Liver (tissue), 3 donors: ENCODE measurements around the gene AOAH.

Experiments
- CTCF ChIP-seq: fragments of 150-350 bp; IDR thresholded peaks from 2 replicates; pipeline ENCODE4 v1.5.1; 2017; ENCODE audit warnings: improper control_type of control experiment, low read depth, low read length; ENCODE audit not compliant: missing input control
- RAD21 ChIP-seq, 2 donors: IDR thresholded peaks; 2 replicates each; pipeline ENCODE4 v1.6.1; 2016; ENCODE audit warnings: antibody characterized with exemption in 2 of 2, mild to moderate bottlenecking in 2 of 2
- YY1 ChIP-seq: IDR thresholded peaks from 2 replicates; pipeline ENCODE4 v1.6.1; 2016; ENCODE audit warnings: antibody characterized with exemption, mild to moderate bottlenecking
- donor health status: healthy.
- donor health status: healthy.

GRCh38 chr7:36571190-36571560, 153.1 kb downstream of the AOAH start:
- no peak for TF ChIP-seq YY1
- no peak for TF ChIP-seq RAD21 (IDR thresholded peaks at IDR 0.05)
- TF ChIP-seq CTCF, result no peak
